H1 (cell line): ENCODE measurements around the gene PDE2A. TPM values are rescaled to one million over a fixed set of nuclear protein-coding genes. Genes with fewer than 3 reads are reported as not detected.

Source experiments
- CTCF ChIA-PET: fragments of 300-600 bp; sonication (Branson Sonifier 250); formaldehyde crosslinking; loops from one replicate; lab custom pipeline; 2021; ENCODE audit not compliant: partially characterized antibody; lab: Charles Lee
- POLR2A ChIA-PET: fragments of 300-600 bp; sonication (Branson Sonifier 250); formaldehyde crosslinking; loops from one replicate; lab custom pipeline; 2021; ENCODE audit warnings: inconsistent platforms; ENCODE audit not compliant: partially characterized antibody; lab: Charles Lee
- DNase-seq, 2 experiments: peaks; one replicate each; pipeline versions ENCODE4 v3.0.0 to v3.0.0-alpha.2; 2010 to 2022; ENCODE audit warnings: low spot score in 2 of 2, low read depth in 1 of 2, mixed read lengths in 1 of 2
- FAIRE-seq: peaks from 2 replicates; lab custom pipeline; 2011; peaks lifted over from hg19 to GRCh38; lab: Jason Lieb, UNC
- H2AFZ ChIP-seq: 2 replicates; pipeline ENCODE4 v1.8.1; 2012; ENCODE audit warnings: low read length, inconsistent platforms
- H2AK5ac ChIP-seq: 2 replicates; pipeline ENCODE4 v1.6.1; 2013; ENCODE audit warnings: low read depth, low read length
- H2BK120ac ChIP-seq: replicated peaks from 2 replicates; pipeline ENCODE3; 2013; ENCODE audit warnings: low read depth, low read length, inconsistent platforms
- H2BK12ac ChIP-seq: 2 replicates; pipeline ENCODE4 v1.6.1; 2013; ENCODE audit warnings: low read depth, low read length
- H2BK15ac ChIP-seq: 2 replicates; pipeline ENCODE4 v1.6.1; 2013; ENCODE audit warnings: low read length
- H2BK20ac ChIP-seq: 2 replicates; pipeline ENCODE4 v1.6.1; 2013; ENCODE audit warnings: low read length
- H2BK5ac ChIP-seq: 2 replicates; pipeline ENCODE4 v1.6.1; 2013; ENCODE audit warnings: low read depth, low read length
- H3K14ac ChIP-seq: 2 replicates; pipeline ENCODE4 v1.6.1; 2013; ENCODE audit warnings: inconsistent platforms; ENCODE audit not compliant: insufficient read length
- H3K18ac ChIP-seq: 2 replicates; pipeline ENCODE4 v1.6.1; 2013; ENCODE audit warnings: low read length; ENCODE audit errors: extremely low read depth
- H3K23ac ChIP-seq: 2 replicates; pipeline ENCODE4 v1.6.1; 2013; ENCODE audit warnings: inconsistent platforms; ENCODE audit not compliant: insufficient read length
- H3K23me2 ChIP-seq: 2 replicates; pipeline ENCODE4 v1.6.1; 2013; ENCODE audit warnings: low read depth, low read length
- H3K27ac ChIP-seq: 2 replicates; pipeline ENCODE4 v1.6.1; 2011; ENCODE audit warnings: low read depth, low read length, inconsistent platforms
- H3K27me3 ChIP-seq, 4 experiments: replicated peaks in 1 of 4; 1 replicate in 1 of 4; 2 replicates in 3 of 4; pipeline versions ENCODE4 v1.6.1 to v1.8.1; 2011 to 2013; ENCODE audit warnings: low read length in 3 of 4, mild to moderate bottlenecking in 3 of 4, inconsistent platforms in 2 of 4, mixed read lengths in 2 of 4, moderate library complexity in 1 of 4; ENCODE audit not compliant: control insufficient read depth in 3 of 4, insufficient read depth in 3 of 4; ENCODE audit errors: extremely low read depth in 1 of 4
- H3K36me3 ChIP-seq, 4 experiments: 2 replicates each; pipeline versions ENCODE4 v1.6.1 to v1.8.1; 2011 to 2013; ENCODE audit warnings: mild to moderate bottlenecking in 4 of 4, low read length in 3 of 4, moderate library complexity in 2 of 4, control low read depth in 1 of 4, inconsistent platforms in 1 of 4; ENCODE audit not compliant: insufficient read depth in 4 of 4, control insufficient read depth in 2 of 4
- H3K4ac ChIP-seq: replicated peaks from 2 replicates; pipeline ENCODE3; 2013; ENCODE audit warnings: low read length, low read depth, mixed read lengths, inconsistent platforms; ENCODE audit not compliant: insufficient read length
- H3K4me1 ChIP-seq, 4 experiments: replicated peaks in 1 of 4; 1 replicate in 1 of 4; 2 replicates in 3 of 4; pipeline versions ENCODE4 v1.6.1 to v1.8.1; 2011 to 2013; ENCODE audit warnings: low read length in 3 of 4, inconsistent platforms in 2 of 4, mixed read lengths in 1 of 4; ENCODE audit not compliant: insufficient read depth in 4 of 4, control insufficient read depth in 3 of 4
- H3K4me2 ChIP-seq, 2 experiments: 2 replicates each; pipeline versions ENCODE4 v1.6.1 to v1.8.1; 2011 to 2013; ENCODE audit warnings: low read depth in 2 of 2, low read length in 2 of 2, control low read depth in 1 of 2, inconsistent platforms in 1 of 2, mild to moderate bottlenecking in 1 of 2; ENCODE audit not compliant: insufficient read depth in 1 of 2
- H3K4me3 ChIP-seq, 4 experiments: fragments of 200-600, 300-600 bp in 1 of 4; sonication (generic), shearing (Covaris generic), sonication (Bioruptor Twin) in 1 of 4; 2 replicates each; pipeline versions ENCODE4 v1.5.1 to v1.8.1; 2011 to 2016; ENCODE audit warnings: low read length in 4 of 4, low read depth in 3 of 4, control low read depth in 2 of 4, inconsistent platforms in 2 of 4, mild to moderate bottlenecking in 2 of 4, mixed read lengths in 1 of 4, moderate library complexity in 1 of 4; ENCODE audit not compliant: insufficient read depth in 2 of 4; ENCODE audit errors: extremely low read depth in 1 of 4
- H3K56ac ChIP-seq: replicated peaks from 2 replicates; pipeline ENCODE3; 2013; ENCODE audit warnings: low read depth, mild to moderate bottlenecking, mixed read lengths, low read length, inconsistent platforms; ENCODE audit not compliant: insufficient read length
- H3K79me1 ChIP-seq: 2 replicates; pipeline ENCODE4 v1.6.1; 2013; ENCODE audit warnings: low read depth, low read length, control low read depth
- H3K79me2 ChIP-seq, 2 experiments: 2 replicates each; pipeline versions ENCODE4 v1.6.1 to v1.8.1; 2012 to 2013; ENCODE audit warnings: low read length in 2 of 2, mild to moderate bottlenecking in 2 of 2, inconsistent platforms in 1 of 2; ENCODE audit not compliant: insufficient read depth in 2 of 2, control insufficient read depth in 1 of 2
- H3K9ac ChIP-seq, 4 experiments: replicated peaks in 1 of 4; 1 replicate in 1 of 4; 2 replicates in 3 of 4; pipeline versions ENCODE4 v1.6.1 to v1.8.1; 2011 to 2013; ENCODE audit warnings: low read depth in 3 of 4, low read length in 3 of 4, control low read depth in 2 of 4, mild to moderate bottlenecking in 2 of 4, moderate library complexity in 2 of 4, inconsistent platforms in 1 of 4; ENCODE audit errors: extremely low read depth in 1 of 4
- H3K9me3 ChIP-seq, 2 experiments: 2 replicates each; pipeline versions ENCODE4 v1.6.1 to v1.8.1; 2012 to 2013; ENCODE audit warnings: mild to moderate bottlenecking in 2 of 2, moderate library complexity in 2 of 2, control low read depth in 1 of 2, inconsistent platforms in 1 of 2, low read depth in 1 of 2, low read length in 1 of 2, mixed read lengths in 1 of 2; ENCODE audit not compliant: insufficient read depth in 2 of 2
- H4K20me1 ChIP-seq, 2 experiments: replicated peaks in 1 of 2; 2 replicates each; pipeline versions ENCODE3 to v1.8.1; 2011 to 2013; ENCODE audit warnings: inconsistent platforms in 2 of 2, low read length in 2 of 2, mild to moderate bottlenecking in 1 of 2; ENCODE audit not compliant: insufficient read depth in 2 of 2, control insufficient read depth in 1 of 2
- H4K5ac ChIP-seq: 2 replicates; pipeline ENCODE4 v1.6.1; 2013; ENCODE audit warnings: low read length, low read depth, mixed read lengths, inconsistent platforms; ENCODE audit not compliant: insufficient read length
- H4K8ac ChIP-seq: 2 replicates; pipeline ENCODE4 v1.8.0; 2013; ENCODE audit warnings: mild to moderate bottlenecking, moderate library complexity, low read length, inconsistent platforms; ENCODE audit not compliant: insufficient read depth; ENCODE audit errors: extremely low read depth
- H4K91ac ChIP-seq: replicated peaks from 2 replicates; pipeline ENCODE3; 2013; ENCODE audit warnings: low read length, mixed read lengths, inconsistent platforms; ENCODE audit not compliant: insufficient read length
- CEBPB ChIP-seq: IDR thresholded peaks from 2 replicates; pipeline ENCODE4 v1.6.1; 2012; ENCODE audit warnings: low read depth, low read length
- CREB1 ChIP-seq: IDR thresholded peaks from 2 replicates; pipeline ENCODE4 v1.6.1; 2012; ENCODE audit warnings: inconsistent platforms
- JUN ChIP-seq: IDR thresholded peaks from 2 replicates; pipeline ENCODE4 v1.6.1; 2011; ENCODE audit warnings: low read depth, mild to moderate bottlenecking, improper control_type of control experiment, low read length
- PHF8 ChIP-seq: fragments of 200-600 bp; sonication (generic); conservative IDR thresholded peaks from 2 replicates; pipeline ENCODE4 v1.7.1; 2012; ENCODE audit warnings: low read depth, mild to moderate bottlenecking, inconsistent platforms, low read length, moderate library complexity
- RBBP5 ChIP-seq: IDR thresholded peaks from 2 replicates; pipeline ENCODE4 v1.7.1; 2012; ENCODE audit warnings: low read depth, mild to moderate bottlenecking, inconsistent platforms, low read length, moderate library complexity, borderline replicate concordance
- RNF2 ChIP-seq: fragments of 200-900, 300-1000 bp; sonication (generic); IDR thresholded peaks from 2 replicates; pipeline ENCODE4 v1.7.1; 2016; ENCODE audit warnings: borderline replicate concordance, low read depth, mild to moderate bottlenecking, antibody characterized with exemption, low read length; ENCODE audit not compliant: poor library complexity, severe bottlenecking; ENCODE audit errors: missing control alignments
- SRF ChIP-seq: IDR thresholded peaks from 2 replicates; pipeline ENCODE4 v1.6.1; 2011; ENCODE audit warnings: mild to moderate bottlenecking, low read depth, low read length, moderate library complexity
- TAF7 ChIP-seq: optimal IDR thresholded peaks from 2 replicates; pipeline ENCODE3; 2011; ENCODE audit warnings: low read depth, mild to moderate bottlenecking, inconsistent platforms, low read length, moderate library complexity, borderline replicate concordance
- TCF12 ChIP-seq: IDR thresholded peaks from 2 replicates; pipeline ENCODE4 v1.6.1; 2011; ENCODE audit warnings: low read depth, mild to moderate bottlenecking, low read length
- TEAD4 ChIP-seq: IDR thresholded peaks from 2 replicates; pipeline ENCODE4 v1.6.1; 2012; ENCODE audit warnings: low read depth, low read length, inconsistent platforms, mixed read lengths
- WGBS, 2 experiments: shearing (Covaris generic) in 1 of 2; methylation state at CpG; one replicate each; pipeline versions ENCODE4 v1.1.6 to v1.1.7; 2013 to 2015; ENCODE audit warnings: low lambda C conversion rate in 2 of 2, mixed read lengths in 2 of 2, inconsistent platforms in 1 of 2, low coverage in 1 of 2, missing lambda C conversion rate in 1 of 2; ENCODE audit not compliant: insufficient replicate concordance in 2 of 2, insufficient coverage in 1 of 2, insufficient read length in 1 of 2; ENCODE audit errors: extremely low coverage in 1 of 2, missing lambda C conversion rate in 1 of 2; 5-methylcytosine and 5-hydroxymethylcytosine counted together
- polyA plus RNA-seq, 7 experiments: library from polyadenylated mRNA; depleted of rRNA in 3 of 7; stranded (reverse) in 5 of 7; unstranded in 2 of 7; fragments of >200 nt in 5 of 7; fragments of 200-250 nt in 2 of 7; gene quantifications; 1 replicate in 5 of 7; 2 replicates in 1 of 7; 4 replicates in 1 of 7; pipeline versions ENCODE4 v1.2.1 to v1.2.3, GENCODE V29; 2011 to 2013; ENCODE audit warnings: missing spikeins in 2 of 7, mixed read lengths in 2 of 7
- total RNA-seq: library from RNA; stranded (reverse); fragmentation: NEBNext Ultra II Directional; extraction: Animal tissue kit (Norgen Biotek cat#: 25700); gene quantifications from 2 replicates; pipeline ENCODE4 v1.2.1, GENCODE V29; 2021

PDE2A gene
- total and polyA plus RNA-seq, 2 of the 8 experiments (the other 6 are each of a cell fraction or from before 2014, with no cell fraction given), result 3.4 to 7.1 TPM

DNA sequence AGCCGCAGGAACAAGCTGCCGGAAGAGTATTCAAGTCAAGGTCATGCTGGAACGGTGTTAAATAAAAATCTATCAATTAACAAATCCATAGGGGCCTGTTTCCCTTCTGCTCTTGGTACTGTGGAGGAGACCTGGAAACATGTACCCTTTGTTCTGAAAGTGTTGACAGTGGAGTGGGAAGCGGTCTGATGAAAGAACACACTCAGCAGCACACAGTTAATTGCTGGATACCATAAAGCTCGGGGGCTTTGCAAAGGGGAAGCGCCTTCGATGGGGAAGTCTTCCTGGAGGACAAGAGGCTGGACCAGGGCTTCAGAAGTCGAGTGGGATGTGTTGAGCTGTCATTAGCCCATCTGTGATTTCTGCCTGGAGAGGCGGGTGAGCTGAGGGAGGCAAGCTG is 127.4 kb downstream of the PDE2A start:
- Histone ChIP-seq H4K5ac (no peak overlapping the region), H3K4me2 (no peak overlapping the region), H2AFZ (no peak overlapping the region), H2BK20ac (no peak overlapping the region), H3K79me1 (no peaks in the 10 kb centered on the region), H3K23ac (no peak overlapping the region), H2BK15ac (no peak overlapping the region), H3K79me2 (no peaks in the 10 kb centered on the region), H3K27me3 (no peaks in the 10 kb centered on the region), H3K23me2 (no peaks in the 10 kb centered on the region; the same call in 1 of the 2 replicates), H3K4me3 (no peak overlapping the region), H3K9ac (no peak overlapping the region), H3K27ac (no peak overlapping the region), H4K91ac (no peak overlapping the region), H4K20me1 (no peaks in the 10 kb centered on the region), H3K4ac (no peak overlapping the region), H2BK12ac (no peak overlapping the region)
- POLR2A ChIA-PET, result interaction anchor here (1.1 kb wide), 1 partner anchor 10 kb away, joined by 4 read pairs; no protein-coding TSS in a partner anchor
- 76% methylated on average over 9 of the region's 9 CpGs; no CpG with 5 or more reads in 1 of the 2 experiments for WGBS, 2 experiments
- TF ChIP-seq SRF (no peak), JUN (no peak), TAF7 (no peak), RBBP5 (no peak), TCF12 (no peak), CEBPB (no peak), TEAD4 (no peak), CREB1 (no peak), RNF2 (no peak), PHF8 (no peak)
- TF ChIP-seq, all 59 proteins: peak for 0
- DNase-seq (no peak), FAIRE-seq (no peak)
- no peak overlapping the region for H3K14ac ChIP-seq
- no peak overlapping the region for H4K8ac ChIP-seq
- no peak overlapping the region for H2BK5ac ChIP-seq
- CTCF ChIA-PET, result interaction anchor here (1.7 to 3.4 kb wide), 8 partner anchors 9 to 98 kb away, joined by 5 to 13 read pairs (median 7); no protein-coding TSS in a partner anchor
- no peaks in the 10 kb centered on the region for H3K36me3 ChIP-seq
- H3K9me3 ChIP-seq, result no peaks in the 10 kb centered on the region
- no peaks in the 10 kb centered on the region for H3K4me1 ChIP-seq
- no peak overlapping the region for H3K56ac ChIP-seq
- H2BK120ac ChIP-seq, result no peak overlapping the region
- H3K18ac ChIP-seq, result no peak overlapping the region
- no peak overlapping the region for H2AK5ac ChIP-seq
